ENCODE measurements around the gene KIFBP. TPM values are rescaled to one million over a fixed set of nuclear protein-coding genes. Genes with fewer than 3 reads are reported as not detected.
"Not testable (repeated sequence)": the region's sequence is repeated elsewhere in the genome, so short reads cannot be mapped to it uniquely, and the experiment has no call there.

Gene KIFBP
- total RNA-seq, 6 experiments from 2014 or later, result 6.6 to 11.8 (median 9.0) TPM

DNA sequence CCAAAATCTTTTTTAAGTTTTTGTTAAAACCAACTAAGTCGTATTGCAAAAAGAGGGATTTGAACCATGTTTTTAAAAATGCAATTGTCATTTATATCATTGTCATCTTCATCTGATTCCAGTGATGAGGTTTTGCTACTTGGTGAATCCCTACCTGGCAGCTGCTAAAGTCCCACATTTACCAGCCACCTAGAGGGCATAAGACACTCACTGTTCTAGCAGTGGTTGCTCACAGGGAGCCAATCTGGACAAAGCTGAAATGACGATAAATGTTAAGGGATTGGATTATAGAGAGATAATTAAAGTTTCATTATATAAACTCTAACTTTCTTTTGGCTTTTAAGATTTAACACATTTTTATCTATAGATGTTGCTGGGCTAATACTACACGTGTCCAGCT, 18.7 kb downstream of the KIFBP start:
- Histone ChIP-seq H3K27me3 (no peaks in the 10 kb centered on the region), H3K4me1 (no peaks in the 10 kb centered on the region), H3K9me3 (no peaks in the 10 kb centered on the region), H3K36me3 (peaks cover 0 to 14% (median 4%) of the 10 kb centered on the region in 4 donors), H3K27ac (no peak overlapping the region), H3K4me3 (no peak overlapping the region)
- DNase-seq (no peak), ATAC-seq (no peak)
- TF ChIP-seq POLR2A (IDR thresholded peaks at IDR 0.05), result no peak
- TF ChIP-seq, protein P1, sequence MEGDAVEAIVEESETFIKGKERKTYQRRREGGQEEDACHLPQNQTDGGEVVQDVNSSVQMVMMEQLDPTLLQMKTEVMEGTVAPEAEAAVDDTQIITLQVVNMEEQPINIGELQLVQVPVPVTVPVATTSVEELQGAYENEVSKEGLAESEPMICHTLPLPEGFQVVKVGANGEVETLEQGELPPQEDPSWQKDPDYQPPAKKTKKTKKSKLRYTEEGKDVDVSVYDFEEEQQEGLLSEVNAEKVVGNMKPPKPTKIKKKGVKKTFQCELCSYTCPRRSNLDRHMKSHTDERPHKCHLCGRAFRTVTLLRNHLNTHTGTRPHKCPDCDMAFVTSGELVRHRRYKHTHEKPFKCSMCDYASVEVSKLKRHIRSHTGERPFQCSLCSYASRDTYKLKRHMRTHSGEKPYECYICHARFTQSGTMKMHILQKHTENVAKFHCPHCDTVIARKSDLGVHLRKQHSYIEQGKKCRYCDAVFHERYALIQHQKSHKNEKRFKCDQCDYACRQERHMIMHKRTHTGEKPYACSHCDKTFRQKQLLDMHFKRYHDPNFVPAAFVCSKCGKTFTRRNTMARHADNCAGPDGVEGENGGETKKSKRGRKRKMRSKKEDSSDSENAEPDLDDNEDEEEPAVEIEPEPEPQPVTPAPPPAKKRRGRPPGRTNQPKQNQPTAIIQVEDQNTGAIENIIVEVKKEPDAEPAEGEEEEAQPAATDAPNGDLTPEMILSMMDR (IDR thresholded peaks at IDR 0.05), result no peak
- intact Hi-C loops (cut with DNase I), result loop anchor here in 1 of 2 donors (10.0 kb wide), 1 partner anchor 88 kb away; no protein-coding TSS in a partner anchor
- 85% methylated on average over 3 of the region's 3 CpGs for WGBS (ENCODE audit: insufficient coverage, low coverage, low lambda C conversion rate, missing lambda C conversion rate)

DNA sequence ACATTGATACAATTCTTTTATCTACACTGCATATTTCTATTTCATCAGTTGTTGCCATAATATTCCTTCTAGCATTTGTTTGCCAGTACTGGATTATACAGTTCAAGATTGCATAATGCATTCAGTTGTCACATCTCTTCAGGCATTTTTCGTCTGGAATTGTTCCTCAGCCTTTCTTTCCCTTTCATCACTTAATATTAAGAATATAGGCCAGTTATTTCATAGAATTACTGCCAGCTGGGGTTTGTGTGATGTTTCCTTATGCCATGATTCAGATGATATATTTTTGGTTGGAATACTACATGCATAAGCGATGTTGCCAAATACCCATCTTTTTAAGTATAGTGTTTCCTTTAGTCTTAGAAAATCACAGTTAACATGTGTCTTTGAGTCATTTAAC, 20.8 kb downstream of the KIFBP start:
- WGBS (ENCODE audit: insufficient coverage, low coverage, low lambda C conversion rate, missing lambda C conversion rate), result 63% methylated on average over 2 of the region's 2 CpGs
- Histone ChIP-seq H3K27ac (no peak overlapping the region), H3K36me3 (peaks cover 0 to 14% (median 4%) of the 10 kb centered on the region in 4 donors), H3K4me3 (no peak overlapping the region), H3K9me3 (no peaks in the 10 kb centered on the region), H3K4me1 (no peaks in the 10 kb centered on the region), H3K27me3 (no peaks in the 10 kb centered on the region)
- DNase-seq (no peak), ATAC-seq (no peak)
- TF ChIP-seq, protein P1 (IDR thresholded peaks at IDR 0.05), result no peak
- TF ChIP-seq POLR2A (IDR thresholded peaks at IDR 0.05), result no peak
- intact Hi-C loops (cut with DNase I), result loop anchor here in 1 of 2 donors (10.0 kb wide), 1 partner anchor 85 kb away; no protein-coding TSS in a partner anchor

DNA sequence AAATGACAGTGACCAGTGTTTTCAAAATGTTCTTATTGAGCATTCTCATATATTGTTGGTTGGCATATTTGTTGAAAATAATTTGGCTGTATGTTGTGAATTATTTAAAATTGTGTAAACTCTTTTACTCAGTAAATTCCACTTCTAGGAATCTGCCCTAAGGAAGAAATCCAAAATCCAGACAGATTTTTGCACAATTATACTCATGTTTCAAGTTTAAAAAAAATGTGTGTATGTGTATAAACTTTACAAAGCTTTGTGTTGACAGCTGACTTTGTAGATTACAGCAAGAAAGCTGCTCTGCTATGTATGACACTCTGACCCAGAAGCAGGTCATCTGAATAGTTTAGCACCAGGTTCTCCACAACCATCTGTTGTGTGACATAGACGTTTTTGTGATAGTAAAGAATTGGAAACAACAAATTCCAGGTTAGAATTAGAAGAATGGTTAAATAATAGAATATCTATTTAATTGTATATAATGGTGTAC, 21.6 kb downstream of the KIFBP start:
- no peak overlapping the region for H3K4me3 ChIP-seq
- H3K9me3 ChIP-seq, result no peaks in the 10 kb centered on the region
- WGBS (ENCODE audit: insufficient coverage, low coverage, low lambda C conversion rate, missing lambda C conversion rate), result 58% methylated on average over 1 of the region's 1 CpG
- H3K27me3 ChIP-seq, result no peaks in the 10 kb centered on the region
- H3K4me1 ChIP-seq, result no peaks in the 10 kb centered on the region
- H3K36me3 ChIP-seq, result peaks cover 0 to 14% (median 2%) of the 10 kb centered on the region in 4 donors
- DNase-seq (no peak), ATAC-seq (no peak)
- H3K27ac ChIP-seq, result no peak overlapping the region
- intact Hi-C loops (cut with DNase I), result no loop called here
- no peak for TF ChIP-seq POLR2A (IDR thresholded peaks at IDR 0.05)
- TF ChIP-seq, protein P1 (IDR thresholded peaks at IDR 0.05), result no peak

DNA sequence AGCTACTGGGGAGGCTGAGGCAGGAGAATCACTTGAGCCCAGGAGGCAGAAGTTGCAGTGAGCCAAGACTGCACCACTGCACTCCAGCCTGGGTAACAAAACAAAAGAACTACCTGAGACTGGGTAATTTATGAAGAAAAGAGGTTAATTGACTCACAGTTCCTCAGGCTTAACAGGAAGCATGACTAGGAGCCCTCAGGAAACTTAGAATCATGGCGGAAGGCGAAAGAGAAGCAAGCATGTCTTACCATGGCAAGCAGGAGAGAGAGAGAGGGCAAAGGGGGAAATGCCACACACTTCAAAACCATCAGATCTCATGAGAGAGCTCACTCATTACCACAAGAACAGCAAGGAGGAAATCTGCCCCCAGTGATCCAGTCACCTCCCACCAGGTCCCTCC, 24.2 kb downstream of the KIFBP start:
- H3K9me3 ChIP-seq; H3K27me3 ChIP-seq; H3K27ac ChIP-seq; ATAC-seq; H3K4me3 ChIP-seq; DNase-seq; H3K4me1 ChIP-seq; intact Hi-C loops (cut with DNase I): not testable (repeated sequence)
- H3K36me3 ChIP-seq, result peaks cover 0 to 20% (median 8%) of the 10 kb centered on the region in 4 donors
- 63% methylated on average over 2 of the region's 2 CpGs for WGBS (ENCODE audit: insufficient coverage, low coverage, low lambda C conversion rate, missing lambda C conversion rate)

DNA sequence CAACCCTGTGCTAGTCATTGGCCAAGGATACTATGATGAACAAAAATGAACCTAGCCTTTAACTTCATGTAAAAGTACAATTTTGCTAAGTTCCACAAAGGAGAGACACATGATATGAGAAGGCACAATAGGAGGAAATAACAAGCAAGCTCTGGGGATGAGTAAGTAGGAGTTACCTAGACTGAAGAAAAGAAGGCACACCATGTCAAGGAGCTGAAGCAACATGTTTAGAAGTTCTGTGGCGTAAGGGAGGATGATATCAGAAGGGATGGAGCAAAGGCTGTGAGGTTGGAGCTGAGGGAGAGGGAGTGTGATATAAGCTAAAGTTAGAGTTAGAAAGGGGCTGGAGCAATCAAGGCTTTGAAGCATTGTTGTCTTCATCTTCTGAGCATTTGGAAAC, 25.6 kb downstream of the KIFBP start:
- no peak for DNase-seq
- no peaks in the 10 kb centered on the region for H3K9me3 ChIP-seq
- WGBS (ENCODE audit: insufficient coverage, low coverage, low lambda C conversion rate, missing lambda C conversion rate), result 92% methylated on average over 1 of the region's 1 CpG

More for the DNA sequence above, 25.6 kb downstream of the KIFBP start:
- TF ChIP-seq, protein P1 (IDR thresholded peaks at IDR 0.05), result no peak
- TF ChIP-seq POLR2A (IDR thresholded peaks at IDR 0.05), result no peak
- Histone ChIP-seq H3K27me3 (no peaks in the 10 kb centered on the region), H3K36me3 (peaks cover 0 to 19% (median 8%) of the 10 kb centered on the region in 4 donors), H3K4me3 (no peak overlapping the region), H3K27ac (no peak overlapping the region), H3K4me1 (no peaks in the 10 kb centered on the region)
- no peak for ATAC-seq
- intact Hi-C loops (cut with DNase I), result no loop called here

Measured in right lobe of liver (tissue), 6 donors.